Stimulated activated CD4-positive, alpha-beta T cell treated with anti-CD3 and anti-CD28 coated beads, Interleukin-4, amount 100 ng/mL, for 24 hours (primary cell): ENCODE results near the gene TCEA3.

Source experiments
- DNase-seq: peaks from one replicate; pipeline ENCODE4 v3.0.0-alpha.2; 2020

TCEA3 gene

DNA sequence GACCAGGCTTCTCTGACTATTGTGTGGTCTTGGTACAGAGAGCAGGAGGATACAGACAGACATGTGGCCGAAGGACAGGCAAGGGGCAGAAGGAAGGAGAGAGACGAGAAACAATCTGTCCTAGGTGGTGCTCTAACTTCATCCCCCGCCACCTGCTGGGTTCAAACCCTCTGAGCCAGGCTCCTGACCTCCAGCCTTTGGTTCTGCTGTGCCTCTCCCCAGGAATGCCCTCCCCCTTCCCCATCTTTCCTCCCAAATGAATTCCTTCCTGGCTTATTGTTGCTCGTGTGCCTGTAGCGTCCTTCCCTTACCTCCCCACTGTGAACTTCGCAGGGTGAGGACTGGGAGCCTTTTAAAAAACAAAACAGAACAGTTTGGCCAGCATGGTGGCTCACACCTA, 5.4 kb downstream of the TCEA3 start:
- no peak for DNase-seq

DNA sequence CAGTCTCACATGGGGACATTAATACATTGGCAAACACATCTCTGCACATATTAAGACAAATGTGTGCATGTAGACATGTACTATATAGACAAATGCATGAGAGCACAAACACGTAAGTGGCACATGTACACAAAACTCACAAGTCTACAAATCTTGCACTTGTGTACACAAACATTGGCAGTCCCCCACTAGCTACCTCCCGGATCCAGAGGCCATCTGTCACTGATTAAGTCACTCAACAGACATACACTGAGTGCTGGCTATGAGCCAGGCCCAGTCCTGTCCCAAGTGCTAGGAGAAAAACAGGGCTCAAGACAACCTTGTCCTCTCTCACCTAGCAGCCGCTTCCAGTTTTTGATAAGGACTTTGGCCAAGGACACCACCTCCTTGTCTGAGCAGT, 7.0 kb downstream of the TCEA3 start:
- no peak for DNase-seq

DNA sequence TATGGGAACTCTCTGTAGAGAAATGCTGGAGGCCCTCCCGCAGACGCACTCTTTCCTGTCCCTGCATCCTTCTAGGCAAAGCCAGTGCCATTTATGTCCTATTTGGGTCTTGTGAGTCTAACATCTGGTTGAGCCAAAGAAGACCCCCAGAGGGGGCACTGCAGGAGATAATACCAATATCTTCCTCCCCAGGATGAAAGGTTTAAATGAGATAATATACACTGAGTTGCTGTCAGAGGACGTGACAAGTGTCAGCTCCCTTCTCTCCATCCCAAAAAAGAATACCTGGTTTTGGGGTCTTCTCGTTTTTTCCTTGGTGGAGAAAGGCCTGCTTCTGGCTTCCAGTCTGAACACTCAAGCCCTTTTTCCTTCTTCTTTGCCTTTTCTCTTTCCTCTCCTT, 7.6 kb downstream of the TCEA3 start:
- DNase-seq: no peak

- DNase-seq: no peak
These were observed 15.7 kb downstream of the TCEA3 start for GRCh38 chr1:23408797-23409290.

- DNase-seq: no peak
These were observed 17.4 kb downstream of the TCEA3 start for GRCh38 chr1:23407016-23407630.

GRCh38 chr1:23405946-23406345, 18.6 kb downstream of the TCEA3 start:
- DNase-seq: no peak

DNA sequence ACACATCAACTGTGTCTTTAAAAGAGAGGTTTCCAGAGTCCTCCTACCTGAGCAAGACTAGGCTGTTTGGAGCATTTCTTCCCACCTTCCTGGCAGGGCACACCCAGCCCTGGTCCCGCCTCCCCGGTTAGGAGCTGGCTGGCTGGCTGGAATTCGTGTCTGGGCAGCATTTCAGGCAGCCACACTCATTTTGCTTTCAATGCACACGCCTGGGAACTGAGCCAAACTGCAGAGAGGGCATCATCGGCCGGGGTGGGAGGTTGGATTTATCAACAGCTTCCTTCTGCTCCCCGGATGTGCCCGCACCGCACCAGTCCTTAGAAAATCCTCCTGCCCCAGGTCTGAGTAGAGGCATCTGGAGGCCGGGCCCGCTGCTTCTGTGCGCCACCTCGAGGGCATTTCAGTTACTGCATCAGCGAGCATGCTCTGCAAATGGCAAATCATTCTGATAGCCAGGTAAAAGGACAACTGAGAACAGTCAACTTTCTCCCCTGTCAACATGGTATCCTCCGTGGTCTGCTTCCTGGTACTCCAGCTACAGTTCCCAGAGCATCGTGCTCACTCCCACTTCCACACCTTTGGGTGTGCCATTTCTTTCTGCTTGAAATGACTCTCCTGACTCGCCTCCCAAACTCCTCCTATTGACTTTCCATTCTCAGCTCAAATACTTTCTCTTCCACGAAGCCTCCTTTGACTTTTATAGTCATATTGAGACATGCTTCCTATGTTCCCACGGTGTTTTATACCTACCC, 20.6 kb downstream of the TCEA3 start:
- peak; percentile 87 for DNase-seq

DNA sequence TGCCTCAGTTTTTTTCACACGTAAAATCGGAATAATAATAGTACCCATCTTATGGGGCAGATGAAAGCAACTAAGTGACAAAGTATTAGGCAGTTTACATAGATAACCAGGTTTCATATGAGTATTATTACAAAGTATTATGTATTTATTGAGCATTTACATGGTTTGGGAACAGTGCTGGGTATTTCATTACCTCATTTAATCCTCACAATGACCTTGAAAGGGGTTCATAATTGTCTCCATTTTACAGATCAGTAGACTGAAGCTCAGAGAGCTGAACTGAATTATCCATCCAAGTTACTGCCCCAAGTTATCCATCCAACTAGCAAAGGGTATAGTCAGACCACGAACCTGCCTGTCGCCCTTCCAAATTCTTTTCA, 21.2 kb downstream of the TCEA3 start:
- DNase-seq: no peak

DNA sequence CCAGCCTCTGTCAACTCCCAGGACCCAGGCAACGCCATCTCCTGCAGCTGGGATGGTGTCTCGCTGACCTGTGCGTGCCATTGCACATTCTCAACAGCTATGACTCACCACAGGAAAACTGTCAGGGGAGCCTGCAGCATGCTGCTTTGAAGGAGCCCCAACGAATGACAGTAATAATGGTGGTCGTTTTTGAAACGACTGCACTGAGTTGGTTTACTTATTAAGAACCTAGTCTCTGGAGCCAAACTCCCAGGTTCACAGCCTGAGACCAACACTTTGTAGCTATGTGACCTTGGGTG, 21.6 kb downstream of the TCEA3 start:
- DNase-seq: no peak

GRCh38 chr1:23402286-23403037, 22.1 kb downstream of the TCEA3 start:
- DNase-seq: no peak

DNA sequence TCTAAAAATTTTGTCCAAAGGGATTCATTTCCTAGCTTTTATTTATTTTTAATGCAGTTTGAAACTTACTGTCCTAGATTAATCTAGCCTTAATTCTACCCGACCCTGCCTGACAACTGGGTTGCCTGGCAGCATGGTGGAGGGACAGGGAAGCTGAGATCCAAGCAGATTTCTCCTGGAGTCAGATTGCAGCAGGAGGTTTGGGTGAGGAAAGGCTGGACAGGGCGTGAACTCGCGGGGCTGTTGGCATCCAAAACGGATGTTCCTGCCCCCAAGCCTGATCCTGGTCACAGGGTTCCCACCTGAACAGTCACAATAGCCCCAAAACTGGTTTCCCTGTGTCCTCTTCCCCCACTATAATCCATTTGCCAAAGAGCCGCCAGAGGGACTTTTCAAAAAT, 23.2 kb downstream of the TCEA3 start:
- DNase-seq: no peak

GRCh38 chr1:23400324-23401114, 24.0 kb downstream of the TCEA3 start:
- DNase-seq: no peak

- no peak for DNase-seq
These were observed 25.3 kb downstream of the TCEA3 start for GRCh38 chr1:23399229-23399628.

DNA sequence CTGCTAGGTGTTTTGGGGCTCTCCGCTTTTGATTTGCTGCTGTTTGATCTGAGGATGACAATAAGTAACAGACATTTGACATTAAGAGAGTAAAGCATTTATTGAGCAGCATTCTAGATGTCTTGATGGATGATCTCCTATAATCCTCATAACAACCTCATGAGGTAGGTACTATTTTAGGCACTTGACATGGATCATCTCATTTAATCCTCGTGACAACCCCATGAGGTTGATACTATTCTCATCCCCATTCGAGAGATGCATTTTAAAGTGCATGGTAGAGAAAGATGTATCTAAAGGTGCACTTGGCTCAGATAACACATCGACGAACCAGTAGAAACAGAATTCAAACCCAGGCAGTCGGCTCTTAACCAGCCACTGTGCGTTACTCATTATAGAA, 26.6 kb downstream of the TCEA3 start:
- DNase-seq: no peak

DNA sequence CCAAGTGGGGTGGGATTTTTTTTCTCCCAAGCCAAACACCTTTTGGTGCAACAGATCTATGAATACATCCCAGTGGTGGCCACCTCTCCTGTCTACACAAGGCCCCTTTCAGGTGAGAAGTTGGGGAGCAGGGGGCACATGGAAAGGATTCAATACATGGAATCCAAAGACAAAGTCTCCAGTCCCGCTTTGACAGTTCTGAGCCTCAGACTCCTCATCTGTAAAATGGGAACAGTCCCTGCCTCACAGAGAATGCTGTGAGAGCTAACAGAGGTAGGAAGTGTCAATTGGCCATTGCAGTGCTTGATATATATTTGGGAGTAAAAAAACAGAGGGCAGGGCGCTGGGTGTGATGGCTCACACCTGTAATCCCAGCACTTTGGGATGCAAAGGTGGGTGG, 28.2 kb downstream of the TCEA3 start:
- no peak for DNase-seq

- DNase-seq: no peak
These were observed 28.7 kb downstream of the TCEA3 start for GRCh38 chr1:23395849-23396248.

DNA sequence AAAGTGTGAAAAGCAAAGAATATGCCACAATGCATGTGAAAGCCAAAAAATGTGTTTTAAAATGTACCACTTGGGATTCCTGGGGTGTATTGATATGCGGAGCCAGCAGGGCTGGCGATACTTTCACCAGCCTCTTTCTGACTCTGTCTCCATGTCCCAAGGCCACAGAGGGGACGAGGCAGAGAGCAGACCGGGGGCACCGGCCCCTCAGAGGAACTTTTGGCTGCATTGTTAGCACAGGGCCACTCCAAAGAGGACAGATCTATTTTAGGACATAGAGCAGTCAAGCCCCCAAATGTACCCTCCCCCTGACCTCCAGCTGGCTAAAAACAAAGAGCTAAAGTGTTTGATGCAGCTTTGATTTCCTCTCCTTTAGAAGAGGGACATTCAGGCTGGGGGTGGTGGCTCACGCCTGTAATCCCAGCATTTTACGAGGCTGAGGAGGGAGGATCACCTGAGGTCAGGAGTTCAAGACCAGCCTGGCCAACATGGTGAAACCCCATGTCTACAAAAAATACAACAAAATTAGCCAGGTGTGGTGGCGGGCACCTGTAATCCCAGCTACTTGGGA, 29.3 kb downstream of the TCEA3 start:
- DNase-seq: no peak

- no peak for DNase-seq
These were observed 29.9 kb downstream of the TCEA3 start for GRCh38 chr1:23394684-23395083.

DNA sequence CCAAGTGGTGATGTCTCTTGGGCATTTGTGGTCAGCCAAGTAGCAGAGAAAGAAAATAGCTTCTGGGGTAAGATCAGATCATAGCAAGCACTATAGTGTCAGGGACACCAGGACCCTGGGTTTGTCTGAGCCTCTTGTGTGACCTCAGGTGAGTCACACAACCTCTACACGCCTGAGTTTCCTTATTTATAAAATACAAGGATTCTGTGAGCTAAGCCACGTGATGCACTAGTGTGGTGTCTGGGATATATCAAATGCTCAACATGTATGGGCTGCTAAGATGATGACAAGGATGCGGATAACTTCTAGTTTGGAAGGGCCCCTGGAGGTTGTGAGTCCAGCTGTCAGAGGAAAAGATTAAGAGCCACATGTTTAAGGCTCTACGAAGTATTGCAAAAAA, 30.4 kb downstream of the TCEA3 start:
- no peak for DNase-seq

- DNase-seq: no peak
These were observed 30.8 kb downstream of the TCEA3 start for GRCh38 chr1:23393706-23394105.

DNA sequence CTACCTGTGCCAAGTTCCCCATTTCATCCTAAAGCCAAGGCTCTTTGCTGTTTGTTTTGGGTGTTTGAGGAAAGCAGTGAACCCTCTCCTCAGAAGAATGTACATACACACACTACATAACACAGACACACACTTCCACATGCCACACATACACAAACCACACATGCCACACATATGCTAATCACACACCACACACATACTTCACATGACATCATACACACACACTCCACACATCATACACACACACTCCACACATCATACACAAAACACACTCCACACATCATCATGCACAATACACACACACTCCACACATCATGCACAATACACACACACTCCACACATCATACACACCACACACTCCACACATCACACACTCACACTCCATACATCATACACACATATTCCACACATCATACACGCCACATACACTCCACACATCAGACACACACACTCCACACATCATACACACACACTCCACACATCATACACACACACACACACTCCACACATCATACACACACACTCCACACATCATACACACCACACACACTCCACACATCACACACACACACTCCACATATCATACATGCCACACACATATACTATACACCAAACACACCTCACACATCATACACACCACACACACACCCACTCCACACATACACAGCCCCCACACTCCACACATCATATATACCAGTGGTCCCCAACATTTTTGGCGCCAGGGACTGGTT, 32.3 kb downstream of the TCEA3 start:
- no peak for DNase-seq

GRCh38 chr1:23389837-23390321, 34.7 kb downstream of the TCEA3 start:
- no peak for DNase-seq
